GM12865 (cell line): ENCODE measurements around the gene RHBG.
A peak's percentile ranks its signal among the peaks of the same experiment; 100 is the strongest.

Experiments
- DNase-seq: peaks from one replicate; pipeline ENCODE4 v3.0.0; 2010; ENCODE audit warnings: low read depth
- H3K4me3 ChIP-seq: 2 replicates; pipeline ENCODE4 v1.5.1; 2011; ENCODE audit warnings: mild to moderate bottlenecking, low read depth, low read length, control low read depth
- TF ChIP-seq, protein P1 (sequence below): IDR thresholded peaks from 2 replicates; pipeline ENCODE4 v1.5.1; 2011; ENCODE audit warnings: low read length, control low read depth, low read depth, inconsistent platforms; ENCODE audit not compliant: insufficient read depth; ENCODE audit errors: missing control alignments

RHBG gene

DNA sequence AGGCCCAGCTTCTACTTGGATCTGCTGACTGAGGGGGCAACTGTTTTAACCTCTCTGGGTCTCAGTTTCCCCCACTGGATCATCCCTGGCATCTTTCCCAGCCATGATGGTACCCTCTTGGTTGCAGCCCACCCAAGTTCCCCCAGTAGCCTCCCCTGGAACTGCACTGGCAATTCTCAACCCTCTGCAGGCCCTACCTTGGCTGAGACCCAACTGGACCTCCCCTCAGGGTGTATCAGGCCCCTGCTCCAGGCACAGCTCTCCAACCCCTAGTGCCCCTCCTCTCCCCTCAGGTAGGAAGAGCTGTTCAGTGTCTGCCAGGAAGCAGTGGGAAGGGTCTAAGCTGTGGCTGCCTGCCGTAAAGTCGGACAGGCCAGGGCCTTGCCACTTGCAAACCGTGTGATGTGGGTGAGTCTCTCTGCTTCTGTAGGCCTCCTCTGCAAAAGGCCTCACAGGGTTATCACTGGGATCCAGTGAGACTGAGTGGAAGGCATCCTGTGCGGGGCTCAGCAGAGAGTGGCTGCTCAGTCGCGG lies 32.1 kb downstream of the RHBG start:
- TF ChIP-seq, protein P1, sequence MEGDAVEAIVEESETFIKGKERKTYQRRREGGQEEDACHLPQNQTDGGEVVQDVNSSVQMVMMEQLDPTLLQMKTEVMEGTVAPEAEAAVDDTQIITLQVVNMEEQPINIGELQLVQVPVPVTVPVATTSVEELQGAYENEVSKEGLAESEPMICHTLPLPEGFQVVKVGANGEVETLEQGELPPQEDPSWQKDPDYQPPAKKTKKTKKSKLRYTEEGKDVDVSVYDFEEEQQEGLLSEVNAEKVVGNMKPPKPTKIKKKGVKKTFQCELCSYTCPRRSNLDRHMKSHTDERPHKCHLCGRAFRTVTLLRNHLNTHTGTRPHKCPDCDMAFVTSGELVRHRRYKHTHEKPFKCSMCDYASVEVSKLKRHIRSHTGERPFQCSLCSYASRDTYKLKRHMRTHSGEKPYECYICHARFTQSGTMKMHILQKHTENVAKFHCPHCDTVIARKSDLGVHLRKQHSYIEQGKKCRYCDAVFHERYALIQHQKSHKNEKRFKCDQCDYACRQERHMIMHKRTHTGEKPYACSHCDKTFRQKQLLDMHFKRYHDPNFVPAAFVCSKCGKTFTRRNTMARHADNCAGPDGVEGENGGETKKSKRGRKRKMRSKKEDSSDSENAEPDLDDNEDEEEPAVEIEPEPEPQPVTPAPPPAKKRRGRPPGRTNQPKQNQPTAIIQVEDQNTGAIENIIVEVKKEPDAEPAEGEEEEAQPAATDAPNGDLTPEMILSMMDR: no peak
- no peak overlapping the region for H3K4me3 ChIP-seq
- no peak for DNase-seq

DNA sequence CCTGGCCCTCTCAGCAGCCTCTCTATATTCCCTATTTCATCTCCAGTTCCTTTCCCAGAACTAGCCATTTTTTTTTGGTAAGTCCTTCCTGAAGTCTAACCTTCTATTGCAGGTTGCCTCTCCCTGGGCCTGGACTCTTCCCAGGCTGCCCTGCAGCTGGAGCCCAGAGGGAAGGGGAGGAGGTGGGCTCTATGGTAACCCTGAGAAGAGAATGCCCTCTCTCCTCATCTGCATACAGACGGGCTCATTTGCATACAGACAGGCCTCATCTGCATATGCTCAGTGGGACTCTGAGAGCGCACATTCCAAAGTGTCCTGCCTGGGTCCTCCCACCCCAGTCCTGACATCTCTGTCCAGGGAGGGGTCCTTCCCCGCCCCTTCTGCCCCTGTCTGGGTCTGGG lies 32.7 kb downstream of the RHBG start:
- TF ChIP-seq, protein P1: no peak
- no peak overlapping the region for H3K4me3 ChIP-seq
- no peak for DNase-seq

DNA sequence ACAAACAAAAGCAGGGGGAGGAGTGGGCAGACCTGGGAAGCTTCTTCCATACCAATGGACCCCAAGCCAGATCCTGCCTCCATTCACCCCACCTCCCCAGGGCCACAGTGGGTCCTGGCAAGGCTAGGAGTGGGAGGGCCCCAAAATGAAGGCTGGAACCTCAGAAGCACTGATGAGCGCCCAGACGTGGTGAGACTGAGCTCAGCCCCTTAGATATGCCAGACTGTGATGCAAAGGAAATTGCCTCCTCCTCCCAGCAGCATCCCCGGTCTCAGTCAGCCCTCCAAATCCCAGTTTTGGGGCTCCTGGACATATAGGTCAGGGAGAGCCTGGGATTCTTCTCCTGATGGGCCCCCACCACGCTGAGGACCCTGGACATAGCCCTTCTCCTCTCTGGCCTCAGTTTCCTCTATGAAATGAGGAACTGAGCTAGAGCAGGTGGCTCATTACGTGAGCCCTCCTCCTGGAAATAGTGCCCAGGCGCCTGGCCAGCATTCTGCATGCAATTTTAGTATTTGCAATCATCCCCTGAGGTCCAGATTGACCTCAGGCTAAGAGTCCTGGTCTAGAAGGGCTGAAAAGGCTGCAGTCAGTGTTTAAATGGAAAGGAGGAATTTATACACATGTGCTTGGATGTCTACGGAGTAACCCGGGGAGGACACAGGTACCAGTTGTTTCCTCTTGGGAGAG lies 33.5 kb downstream of the RHBG start:
- H3K4me3 ChIP-seq: no peak overlapping the region
- TF ChIP-seq, protein P1: no peak
- no peak for DNase-seq

DNA sequence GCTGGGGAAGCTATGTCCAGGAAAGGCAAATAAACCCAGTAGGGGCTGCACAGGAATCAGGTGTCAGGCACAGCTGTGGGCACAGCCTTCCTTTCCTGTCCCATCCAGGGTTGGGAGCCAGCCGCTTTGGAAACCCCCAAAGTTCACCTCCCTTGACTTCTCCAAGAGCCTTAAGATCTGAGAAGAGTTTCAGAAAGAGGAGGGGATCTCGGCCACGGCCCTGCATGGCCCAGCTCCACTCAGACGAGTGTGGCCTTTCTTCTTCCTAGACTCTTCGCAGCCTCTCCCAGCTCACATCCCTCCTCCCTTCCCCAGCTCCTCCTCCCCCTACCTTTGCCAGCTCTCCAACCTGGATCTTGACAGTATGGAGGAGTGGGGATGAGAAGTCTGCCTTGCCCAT lies 36.7 kb downstream of the RHBG start:
- no peak for DNase-seq
- TF ChIP-seq, protein P1: no peak
- no peak overlapping the region for H3K4me3 ChIP-seq

DNA sequence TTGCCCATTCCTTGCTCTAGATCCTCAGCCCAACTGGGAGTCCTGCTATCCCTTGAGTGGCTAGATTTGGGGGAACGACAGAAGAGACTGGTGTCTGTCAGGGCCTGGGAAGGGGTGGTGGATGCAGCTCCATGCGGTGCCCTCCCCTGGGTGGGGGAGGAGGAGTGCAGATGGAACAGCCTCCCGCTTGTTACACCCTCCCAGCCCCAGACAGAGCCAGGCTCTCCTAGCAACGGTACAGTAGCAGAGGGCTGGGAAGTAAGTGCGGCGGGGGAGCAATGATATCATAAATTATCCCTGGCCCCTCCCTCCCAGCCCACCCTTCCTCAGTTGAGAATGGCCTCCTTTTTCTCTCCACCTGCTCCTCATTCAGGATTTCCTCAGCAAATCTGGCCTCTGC lies 37.2 kb downstream of the RHBG start:
- H3K4me3 ChIP-seq: no peak overlapping the region
- TF ChIP-seq, protein P1: no peak
- no peak for DNase-seq

DNA sequence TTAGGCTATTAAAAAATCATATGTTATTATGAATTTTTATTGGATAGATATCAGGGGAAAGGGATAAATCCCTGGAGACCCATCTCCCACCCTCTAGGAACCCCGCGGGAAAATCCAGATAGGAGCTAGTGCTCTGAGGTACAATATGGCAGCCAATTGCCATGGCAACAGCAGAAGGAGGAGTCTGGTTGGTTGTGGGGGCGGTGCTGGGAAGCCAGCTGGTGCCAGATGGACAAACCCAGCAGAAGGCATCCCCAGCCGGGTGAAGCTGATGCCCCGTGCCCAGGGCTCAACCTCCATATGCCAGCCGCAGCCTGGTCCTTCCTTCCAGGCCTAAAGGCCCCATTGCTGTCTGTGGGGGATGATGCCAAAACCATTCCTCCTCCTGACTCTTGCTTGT lies 38.3 kb downstream of the RHBG start:
- TF ChIP-seq, protein P1: no peak
- DNase-seq: peak; percentile 22

DNA sequence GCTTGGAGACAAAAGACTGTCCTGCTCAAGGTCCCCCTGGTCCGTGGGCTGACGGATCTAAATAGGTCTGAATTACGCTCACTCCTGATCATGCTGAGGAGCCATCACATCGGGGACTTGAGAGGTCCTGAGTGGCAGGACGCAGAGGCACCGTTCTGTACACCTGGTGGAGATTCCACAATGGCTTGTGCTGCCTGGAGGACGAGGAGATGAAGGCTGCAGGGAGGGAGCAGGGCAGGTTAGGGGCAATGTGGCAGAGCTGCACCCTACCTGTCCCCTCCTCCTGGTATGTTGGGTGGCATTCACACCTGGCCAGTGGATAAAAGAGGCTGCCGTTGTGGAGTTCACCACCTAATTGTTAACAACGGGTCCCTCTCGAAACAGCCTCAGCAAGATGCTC lies 38.7 kb downstream of the RHBG start:
- TF ChIP-seq, protein P1: no peak
- no peak for DNase-seq
- H3K4me3 ChIP-seq: no peak overlapping the region

More for the DNA sequence above, 38.3 kb downstream of the RHBG start:
- no peak overlapping the region for H3K4me3 ChIP-seq
